GM06990 (cell line): ENCODE data around the gene RRP1.

Experiments
- DNase-seq: peaks from one replicate; pipeline ENCODE4 v3.0.0-alpha.2; 2011; ENCODE audit not compliant: insufficient read length; ENCODE audit errors: extremely low read depth
- H3K27me3 ChIP-seq: replicated peaks from 2 replicates; pipeline ENCODE4 v1.6.0; 2011; ENCODE audit warnings: low read length; ENCODE audit not compliant: control insufficient read depth, insufficient read depth
- H3K36me3 ChIP-seq: 2 replicates; pipeline ENCODE4 v1.5.1; 2011; ENCODE audit warnings: low read length; ENCODE audit not compliant: control insufficient read depth, insufficient read depth
- H3K4me3 ChIP-seq: replicated peaks from 2 replicates; pipeline ENCODE4 v1.5.1; 2011; ENCODE audit warnings: low read depth, mild to moderate bottlenecking, control low read depth, low read length
- TF ChIP-seq, protein P1 (sequence below): IDR thresholded peaks from 2 replicates; pipeline ENCODE4 v1.5.1; 2011; ENCODE audit warnings: low read length, control low read depth, mild to moderate bottlenecking, inconsistent platforms; ENCODE audit not compliant: insufficient read depth, poor library complexity, severe bottlenecking

Gene RRP1

DNA sequence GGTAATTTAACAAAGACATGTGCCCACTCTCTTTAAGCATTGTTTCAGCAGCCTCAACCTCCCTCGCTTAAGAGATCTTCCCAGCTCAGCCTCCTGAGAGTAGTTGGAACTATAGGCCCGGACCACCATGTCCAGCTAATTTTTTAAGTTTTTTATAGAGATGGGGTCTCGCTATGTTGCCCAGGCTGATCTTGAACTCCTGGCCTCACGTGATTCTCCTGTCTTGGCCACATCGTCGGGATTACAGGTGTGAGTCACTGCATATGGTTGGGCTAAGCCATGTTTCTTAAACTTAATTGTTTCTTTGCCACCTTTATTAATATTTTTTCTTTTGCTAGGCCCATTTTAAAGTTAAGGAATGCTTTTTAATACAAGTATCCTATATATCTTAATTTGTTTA, 57.1 kb downstream of the RRP1 start:
- H3K36me3 ChIP-seq, result no peaks in the 10 kb centered on the region
- TF ChIP-seq, protein P1, sequence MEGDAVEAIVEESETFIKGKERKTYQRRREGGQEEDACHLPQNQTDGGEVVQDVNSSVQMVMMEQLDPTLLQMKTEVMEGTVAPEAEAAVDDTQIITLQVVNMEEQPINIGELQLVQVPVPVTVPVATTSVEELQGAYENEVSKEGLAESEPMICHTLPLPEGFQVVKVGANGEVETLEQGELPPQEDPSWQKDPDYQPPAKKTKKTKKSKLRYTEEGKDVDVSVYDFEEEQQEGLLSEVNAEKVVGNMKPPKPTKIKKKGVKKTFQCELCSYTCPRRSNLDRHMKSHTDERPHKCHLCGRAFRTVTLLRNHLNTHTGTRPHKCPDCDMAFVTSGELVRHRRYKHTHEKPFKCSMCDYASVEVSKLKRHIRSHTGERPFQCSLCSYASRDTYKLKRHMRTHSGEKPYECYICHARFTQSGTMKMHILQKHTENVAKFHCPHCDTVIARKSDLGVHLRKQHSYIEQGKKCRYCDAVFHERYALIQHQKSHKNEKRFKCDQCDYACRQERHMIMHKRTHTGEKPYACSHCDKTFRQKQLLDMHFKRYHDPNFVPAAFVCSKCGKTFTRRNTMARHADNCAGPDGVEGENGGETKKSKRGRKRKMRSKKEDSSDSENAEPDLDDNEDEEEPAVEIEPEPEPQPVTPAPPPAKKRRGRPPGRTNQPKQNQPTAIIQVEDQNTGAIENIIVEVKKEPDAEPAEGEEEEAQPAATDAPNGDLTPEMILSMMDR, result no peak
- DNase-seq, result no peak
- H3K27me3 ChIP-seq, result no peaks in the 10 kb centered on the region
- no peak overlapping the region for H3K4me3 ChIP-seq

DNA sequence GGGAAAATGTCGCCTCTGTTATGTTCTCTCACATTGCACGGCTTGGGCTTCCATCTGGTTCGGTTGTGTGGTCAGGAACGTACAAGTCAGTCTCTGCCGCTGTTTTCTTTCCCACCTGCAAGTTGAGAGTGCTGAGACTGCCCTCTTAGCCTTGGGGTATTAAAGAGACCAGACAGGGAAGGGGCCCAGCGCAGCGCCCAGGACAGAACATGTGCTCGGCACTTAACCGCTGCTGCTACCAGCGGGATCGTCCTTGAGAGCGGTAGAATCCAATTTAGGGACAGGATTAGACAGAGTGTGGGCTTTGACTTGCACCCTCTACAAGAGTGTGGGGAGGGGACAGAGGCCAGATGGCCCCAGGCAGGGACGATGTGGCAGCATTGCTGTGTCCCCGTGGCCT, 57.9 kb downstream of the RRP1 start:
- TF ChIP-seq, protein P1, result no peak
- Histone ChIP-seq H3K36me3 (no peaks in the 10 kb centered on the region), H3K4me3 (no peak overlapping the region), H3K27me3 (no peaks in the 10 kb centered on the region)
- DNase-seq, result no peak

DNA sequence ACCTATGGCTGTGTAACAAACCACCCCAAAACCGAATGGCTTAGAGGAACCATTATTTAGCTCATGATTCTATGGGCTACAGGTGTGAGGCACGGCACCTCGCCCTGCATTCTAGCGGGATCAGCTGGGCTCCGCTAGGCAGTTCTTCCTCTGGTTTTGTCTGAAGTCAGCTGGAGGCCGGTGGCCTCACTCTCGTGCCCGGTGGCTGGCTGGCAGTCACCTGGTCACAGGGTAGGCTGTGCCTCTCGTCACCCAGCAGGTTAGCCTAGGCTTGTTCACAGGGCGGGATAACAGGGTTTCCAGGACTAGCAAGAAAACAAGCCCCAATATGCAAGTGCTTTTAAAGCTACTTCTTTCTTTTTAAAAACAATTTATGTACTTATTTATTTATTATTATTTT, 59.4 kb downstream of the RRP1 start:
- H3K27me3 ChIP-seq, result no peaks in the 10 kb centered on the region
- no peak for DNase-seq
- no peak overlapping the region for H3K4me3 ChIP-seq
- TF ChIP-seq, protein P1, result no peak
- no peaks in the 10 kb centered on the region for H3K36me3 ChIP-seq

DNA sequence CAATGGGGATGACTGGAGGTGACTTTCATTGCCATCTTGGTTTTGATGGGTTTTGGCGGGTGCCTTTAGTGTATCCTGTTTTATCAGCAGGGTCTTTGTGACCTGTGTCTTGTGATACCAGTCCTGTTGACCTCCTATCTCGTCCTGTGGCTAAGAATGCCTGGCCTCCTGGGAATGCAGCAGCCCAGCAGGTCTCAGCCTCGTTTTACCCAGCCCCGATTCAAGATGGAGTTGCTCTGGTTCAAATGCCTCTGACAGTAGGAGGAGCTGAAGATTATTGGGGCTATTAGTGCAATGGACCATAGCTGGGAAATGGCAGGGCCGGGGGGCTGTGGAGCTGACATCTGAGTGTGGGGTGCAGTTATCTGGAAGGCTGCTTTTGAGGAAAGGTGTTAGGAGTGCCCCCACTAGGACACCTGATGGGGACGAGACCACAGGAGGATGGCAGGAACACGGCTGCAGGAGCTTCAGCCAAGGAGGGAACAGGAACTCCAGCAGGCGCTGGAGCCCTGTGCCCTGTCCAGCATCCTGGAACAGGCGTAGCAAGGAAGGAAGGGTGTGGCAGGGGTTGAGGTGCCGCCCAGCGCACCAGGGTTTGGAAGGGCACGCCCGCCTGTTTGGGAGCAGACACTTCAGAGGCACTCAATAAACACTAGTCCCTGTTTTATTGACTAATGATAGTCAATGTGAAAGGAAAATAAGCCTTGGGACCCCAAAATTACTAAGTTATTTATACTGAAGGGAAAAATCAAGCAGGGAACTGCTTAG, 60.3 kb downstream of the RRP1 start:
- TF ChIP-seq, protein P1, result no peak
- Histone ChIP-seq H3K27me3 (no peaks in the 10 kb centered on the region), H3K36me3 (no peaks in the 10 kb centered on the region), H3K4me3 (no peak overlapping the region)
- DNase-seq, result no peak

DNA sequence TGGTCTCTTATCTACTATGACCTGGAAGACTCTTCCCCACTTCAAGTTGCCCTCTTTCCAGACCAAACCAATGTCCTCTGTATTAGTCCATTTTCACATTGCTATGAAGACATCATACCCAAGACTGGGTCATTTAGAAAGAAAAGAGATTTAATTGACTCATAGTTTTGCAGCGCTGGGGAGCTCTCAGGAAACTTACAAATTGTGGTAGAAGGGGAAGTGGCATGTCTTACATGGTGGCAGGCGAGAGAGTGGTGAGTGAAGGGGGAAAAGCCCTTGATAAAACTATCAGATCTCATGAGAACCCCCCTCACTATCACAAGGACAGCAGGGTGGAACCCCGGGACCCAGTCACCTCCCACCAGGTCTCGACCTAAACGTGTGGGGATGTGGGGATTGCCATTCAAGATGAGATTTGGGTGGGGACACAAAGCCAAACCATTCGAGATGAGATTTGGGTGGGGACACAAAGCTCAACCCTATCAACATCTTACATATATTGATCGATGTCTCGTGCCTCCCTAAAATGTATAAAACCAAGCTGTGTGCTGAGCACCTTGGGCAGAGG, 61.4 kb downstream of the RRP1 start:
- Histone ChIP-seq H3K4me3 (no peak overlapping the region), H3K27me3 (no peaks in the 10 kb centered on the region), H3K36me3 (no peaks in the 10 kb centered on the region)
- no peak for DNase-seq
- TF ChIP-seq, protein P1, result no peak

DNA sequence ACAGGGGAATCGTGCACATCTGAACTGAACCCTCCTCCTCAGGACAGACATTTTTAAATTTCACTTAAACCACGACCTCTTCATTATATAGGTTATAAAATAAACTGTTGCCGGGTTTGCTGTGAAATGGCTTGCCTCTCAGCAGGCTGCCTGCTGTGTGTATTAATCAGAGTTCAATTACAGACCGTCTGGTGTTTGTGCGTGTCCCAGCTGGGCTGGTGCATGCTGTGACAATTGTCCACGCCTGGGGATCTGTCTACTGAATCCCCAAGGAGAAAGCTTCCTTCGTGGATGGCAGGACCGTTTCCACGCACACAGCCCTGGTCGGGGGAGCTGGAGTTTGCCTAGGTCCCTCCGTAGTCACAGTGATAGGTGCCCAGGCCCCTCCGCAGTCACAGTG, 62.2 kb downstream of the RRP1 start:
- H3K4me3 ChIP-seq, result no peak overlapping the region
- no peaks in the 10 kb centered on the region for H3K36me3 ChIP-seq
- TF ChIP-seq, protein P1, result no peak
- no peaks in the 10 kb centered on the region for H3K27me3 ChIP-seq
- no peak for DNase-seq
